ENCODE results near the gene ANXA3.

DNA sequence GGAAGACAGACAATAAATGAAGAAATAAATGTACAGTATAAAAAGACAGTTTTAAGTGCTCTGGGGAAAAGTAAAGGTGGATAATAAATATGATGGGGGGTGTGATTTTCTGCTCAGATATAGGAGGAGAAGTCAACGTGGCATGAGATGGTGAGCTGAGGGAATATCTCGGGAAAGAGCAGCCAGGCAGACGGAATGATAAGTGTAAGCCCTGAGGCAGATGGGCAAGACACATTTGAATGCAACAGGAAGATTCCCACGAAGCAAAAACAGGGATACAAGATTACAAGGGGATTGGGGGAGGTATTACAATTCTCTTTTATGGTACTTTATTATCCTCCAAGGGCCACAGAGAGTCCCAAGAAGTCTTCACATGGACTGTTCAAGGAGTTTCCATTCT lies 11.1 kb downstream of the ANXA3 start:
- TF ChIP-seq, protein P1, sequence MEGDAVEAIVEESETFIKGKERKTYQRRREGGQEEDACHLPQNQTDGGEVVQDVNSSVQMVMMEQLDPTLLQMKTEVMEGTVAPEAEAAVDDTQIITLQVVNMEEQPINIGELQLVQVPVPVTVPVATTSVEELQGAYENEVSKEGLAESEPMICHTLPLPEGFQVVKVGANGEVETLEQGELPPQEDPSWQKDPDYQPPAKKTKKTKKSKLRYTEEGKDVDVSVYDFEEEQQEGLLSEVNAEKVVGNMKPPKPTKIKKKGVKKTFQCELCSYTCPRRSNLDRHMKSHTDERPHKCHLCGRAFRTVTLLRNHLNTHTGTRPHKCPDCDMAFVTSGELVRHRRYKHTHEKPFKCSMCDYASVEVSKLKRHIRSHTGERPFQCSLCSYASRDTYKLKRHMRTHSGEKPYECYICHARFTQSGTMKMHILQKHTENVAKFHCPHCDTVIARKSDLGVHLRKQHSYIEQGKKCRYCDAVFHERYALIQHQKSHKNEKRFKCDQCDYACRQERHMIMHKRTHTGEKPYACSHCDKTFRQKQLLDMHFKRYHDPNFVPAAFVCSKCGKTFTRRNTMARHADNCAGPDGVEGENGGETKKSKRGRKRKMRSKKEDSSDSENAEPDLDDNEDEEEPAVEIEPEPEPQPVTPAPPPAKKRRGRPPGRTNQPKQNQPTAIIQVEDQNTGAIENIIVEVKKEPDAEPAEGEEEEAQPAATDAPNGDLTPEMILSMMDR (IDR thresholded peaks at IDR 0.05), result no peak
- TF ChIP-seq POLR2A (IDR thresholded peaks at IDR 0.05), result no peak
- TF ChIP-seq POLR2AphosphoS5 (IDR thresholded peaks at IDR 0.05), result no peak
